Cerebellar cortex (tissue), 1 donor: Measurements from ENCODE around the gene TMCC3.

Experiments
- DNase-seq: peaks from one replicate; pipeline ENCODE4 v3.0.0-alpha.2; 2015; ENCODE audit warnings: low spot score

Gene TMCC3

GRCh38 chr12:94532490-94533422 lies 117.6 kb downstream of the TMCC3 start:
- DNase-seq = peak; percentile 74

GRCh38 chr12:94531196-94531720 lies 119.1 kb downstream of the TMCC3 start:
- no peak for DNase-seq

GRCh38 chr12:94525951-94526350 lies 124.4 kb downstream of the TMCC3 start:
- DNase-seq = no peak
